Trophoblast cell (in vitro differentiated cells and primary cell): ENCODE measurements around the gene PPP1R9B.

ENCODE experiments used
- DNase-seq, 2 donors: peaks; one replicate each; pipeline ENCODE4 v3.0.0-alpha.2; 2016
- H2AFZ ChIP-seq: 2 replicates; pipeline ENCODE4 v1.6.1; 2013; ENCODE audit warnings: low read length, moderate library complexity, mild to moderate bottlenecking; ENCODE audit not compliant: insufficient read depth, poor library complexity
- H2AK5ac ChIP-seq: 2 replicates; pipeline ENCODE4 v1.6.1; 2013; ENCODE audit warnings: mild to moderate bottlenecking, low read length
- H2BK120ac ChIP-seq: 2 replicates; pipeline ENCODE4 v1.6.1; 2013; ENCODE audit warnings: low read length, mild to moderate bottlenecking, moderate library complexity; ENCODE audit not compliant: insufficient read depth, poor library complexity
- H2BK12ac ChIP-seq: 2 replicates; pipeline ENCODE4 v1.6.1; 2013; ENCODE audit warnings: mild to moderate bottlenecking, low read length, moderate library complexity
- H2BK5ac ChIP-seq: 2 replicates; pipeline ENCODE4 v1.6.1; 2013; ENCODE audit warnings: low read length, low read depth, moderate library complexity, mild to moderate bottlenecking; ENCODE audit not compliant: poor library complexity
- H3K14ac ChIP-seq: 2 replicates; pipeline ENCODE4 v1.6.1; 2013; ENCODE audit warnings: mild to moderate bottlenecking, low read length
- H3K18ac ChIP-seq: 2 replicates; pipeline ENCODE4 v1.6.1; 2013; ENCODE audit warnings: mild to moderate bottlenecking, low read length
- H3K23ac ChIP-seq: 2 replicates; pipeline ENCODE4 v1.6.1; 2013; ENCODE audit warnings: low read length
- H3K27ac ChIP-seq: 2 replicates; pipeline ENCODE4 v1.5.1; 2013; ENCODE audit warnings: low read depth, mild to moderate bottlenecking, inconsistent platforms, low read length, moderate library complexity
- H3K27me3 ChIP-seq: 2 replicates; pipeline ENCODE4 v1.6.1; 2013; ENCODE audit warnings: inconsistent platforms, mild to moderate bottlenecking, low read length, moderate library complexity; ENCODE audit not compliant: insufficient read depth
- H3K36me3 ChIP-seq, 2 experiments: 1 replicate in 1 of 2; 2 replicates in 1 of 2; pipeline ENCODE4 v1.6.1; 2013; ENCODE audit warnings: low read length in 2 of 2, mild to moderate bottlenecking in 2 of 2, moderate library complexity in 1 of 2; ENCODE audit not compliant: insufficient read depth in 2 of 2, control insufficient read depth in 1 of 2
- H3K4ac ChIP-seq: 2 replicates; pipeline ENCODE4 v1.6.1; 2013; ENCODE audit warnings: low read depth, mild to moderate bottlenecking, low read length, moderate library complexity
- H3K4me1 ChIP-seq, 2 experiments: 1 replicate in 1 of 2; 2 replicates in 1 of 2; pipeline ENCODE4 v1.6.1; 2013; ENCODE audit warnings: low read length in 2 of 2, mild to moderate bottlenecking in 2 of 2, moderate library complexity in 1 of 2; ENCODE audit not compliant: insufficient read depth in 2 of 2, control insufficient read depth in 1 of 2
- H3K4me2 ChIP-seq: 2 replicates; pipeline ENCODE4 v1.6.1; 2013; ENCODE audit warnings: inconsistent platforms, mild to moderate bottlenecking, low read length, moderate library complexity
- H3K4me3 ChIP-seq: 2 replicates; pipeline ENCODE4 v1.5.1; 2013; ENCODE audit warnings: mild to moderate bottlenecking, low read depth, low read length, inconsistent platforms
- H3K79me1 ChIP-seq: one replicate; pipeline ENCODE4 v1.6.1; 2013; ENCODE audit warnings: low read length
- H3K79me2 ChIP-seq: 2 replicates; pipeline ENCODE4 v1.6.1; 2013; ENCODE audit warnings: low read length, mild to moderate bottlenecking; ENCODE audit not compliant: control insufficient read depth, insufficient read depth, poor library complexity
- H3K9ac ChIP-seq: 2 replicates; pipeline ENCODE4 v1.6.1; 2013; ENCODE audit warnings: mild to moderate bottlenecking, low read length
- H3K9me3 ChIP-seq: 2 replicates; pipeline ENCODE4 v1.6.1; 2013; ENCODE audit warnings: low read depth, mild to moderate bottlenecking, control low read depth, inconsistent platforms, low read length; ENCODE audit not compliant: insufficient read depth
- H4K12ac ChIP-seq: 2 replicates; pipeline ENCODE4 v1.6.1; 2013; ENCODE audit warnings: low read depth, mild to moderate bottlenecking, low read length, moderate library complexity
- H4K8ac ChIP-seq: 2 replicates; pipeline ENCODE4 v1.6.1; 2013; ENCODE audit warnings: low read depth, mild to moderate bottlenecking, low read length, moderate library complexity
- H4K91ac ChIP-seq: one replicate; pipeline ENCODE4 v1.6.1; 2013; ENCODE audit warnings: low read depth, mild to moderate bottlenecking, low read length, moderate library complexity
- WGBS: extraction: QIAGEN DNeasy Blood & Tissue Kit; methylation state at CpG from one replicate; pipeline ENCODE4 v1.1.7; 2013; ENCODE audit warnings: missing lambda C conversion rate; ENCODE audit not compliant: insufficient read length, insufficient coverage; ENCODE audit errors: extremely low coverage; 5-methylcytosine and 5-hydroxymethylcytosine counted together

Gene PPP1R9B

GRCh38 chr17:50155115-50155819, 4.8 kb upstream of the PPP1R9B start:
- no peak overlapping the region for H2BK5ac ChIP-seq
- H3K9me3 ChIP-seq = no peaks in the 10 kb centered on the region
- H2BK12ac ChIP-seq = no peak overlapping the region
- H3K4me3 ChIP-seq = no peak overlapping the region
- H3K4me2 ChIP-seq = no peak overlapping the region
- no peak overlapping the region for H3K9ac ChIP-seq
- no peak overlapping the region for H4K8ac ChIP-seq
- H2AFZ ChIP-seq = no peak overlapping the region
- no peak overlapping the region for H4K91ac ChIP-seq
- H3K79me1 ChIP-seq = peaks cover 13% of the 10 kb centered on the region
- H3K14ac ChIP-seq = no peak overlapping the region
- H2AK5ac ChIP-seq = peak overlapping the region; percentile 45
- WGBS = no CpG with 5 or more reads among the region's 8 CpGs
- no peak overlapping the region for H3K23ac ChIP-seq
- peaks cover 6% of the 10 kb centered on the region for H3K79me2 ChIP-seq
- no peak overlapping the region for H4K12ac ChIP-seq
- peaks cover 2% of the 10 kb centered on the region for H3K27me3 ChIP-seq
- no peak overlapping the region for H3K18ac ChIP-seq
- no peak overlapping the region for H3K4ac ChIP-seq
- peak overlapping the region; percentile 18 for H2BK120ac ChIP-seq
- H3K27ac ChIP-seq = no peak overlapping the region
- H3K36me3 ChIP-seq = no peaks in the 10 kb centered on the region
- H3K4me1 ChIP-seq = peaks cover 6 to 10% of the 10 kb centered on the region in 2 experiments
- DNase-seq = no peak

- no peak overlapping the region for H3K23ac ChIP-seq
- no peak for DNase-seq
- H3K14ac ChIP-seq = no peak overlapping the region
- no peak overlapping the region for H2BK12ac ChIP-seq
- H3K27ac ChIP-seq = no peak overlapping the region
- no CpG with 5 or more reads among the region's 1 CpG for WGBS
- no peak overlapping the region for H3K4me3 ChIP-seq
- H2BK5ac ChIP-seq = no peak overlapping the region
- H3K36me3 ChIP-seq = no peaks in the 10 kb centered on the region
- peaks cover 18% of the 10 kb centered on the region for H3K79me1 ChIP-seq
- H2AFZ ChIP-seq = no peak overlapping the region
- no peak overlapping the region for H3K9ac ChIP-seq
- no peak overlapping the region for H2AK5ac ChIP-seq
- peaks cover 2% of the 10 kb centered on the region for H3K27me3 ChIP-seq
- H4K12ac ChIP-seq = no peak overlapping the region
- no peaks in the 10 kb centered on the region for H3K9me3 ChIP-seq
- no peak overlapping the region for H3K18ac ChIP-seq
- H3K4me1 ChIP-seq = peaks cover 7 to 10% of the 10 kb centered on the region in 2 experiments
- H4K8ac ChIP-seq = no peak overlapping the region
- no peak overlapping the region for H4K91ac ChIP-seq
- no peak overlapping the region for H3K4me2 ChIP-seq
- H3K79me2 ChIP-seq = peaks cover 12% of the 10 kb centered on the region
- no peak overlapping the region for H3K4ac ChIP-seq
- no peak overlapping the region for H2BK120ac ChIP-seq
These were observed 4.1 kb upstream of the PPP1R9B start for GRCh38 chr17:50154604-50155003.

- H3K14ac ChIP-seq = no peak overlapping the region
- H2AFZ ChIP-seq = no peak overlapping the region
- H3K4me1 ChIP-seq = peaks cover 10 to 14% of the 10 kb centered on the region in 2 experiments
- no peak overlapping the region for H3K4ac ChIP-seq
- no peak overlapping the region for H2BK120ac ChIP-seq
- no peak overlapping the region for H3K27ac ChIP-seq
- H3K27me3 ChIP-seq = peaks cover 2% of the 10 kb centered on the region
- no peak overlapping the region for H3K4me3 ChIP-seq
- no peak overlapping the region for H4K8ac ChIP-seq
- H3K18ac ChIP-seq = no peak overlapping the region
- H2BK5ac ChIP-seq = no peak overlapping the region
- peaks cover 23% of the 10 kb centered on the region for H3K79me1 ChIP-seq
- peak overlapping the region; percentile 13 for H2AK5ac ChIP-seq
- DNase-seq = no peak
- no peak overlapping the region for H4K12ac ChIP-seq
- H3K9me3 ChIP-seq = no peaks in the 10 kb centered on the region
- H3K4me2 ChIP-seq = no peak overlapping the region
- no peak overlapping the region for H4K91ac ChIP-seq
- H3K36me3 ChIP-seq = no peaks in the 10 kb centered on the region
- no peak overlapping the region for H2BK12ac ChIP-seq
- no peak overlapping the region for H3K23ac ChIP-seq
- H3K79me2 ChIP-seq = peaks cover 19% of the 10 kb centered on the region
- H3K9ac ChIP-seq = peak overlapping the region; percentile 36
- no CpG with 5 or more reads among the region's 16 CpGs for WGBS
These were observed 3.4 kb upstream of the PPP1R9B start for GRCh38 chr17:50153650-50154575.

GRCh38 chr17:50152736-50153135, 2.3 kb upstream of the PPP1R9B start:
- DNase-seq = no peak
- Histone ChIP-seq H2BK5ac (no peak overlapping the region), H2BK120ac (no peak overlapping the region), H3K18ac (no peak overlapping the region), H3K4ac (no peak overlapping the region), H3K14ac (no peak overlapping the region), H4K91ac (peak overlapping the region; percentile 36), H3K36me3 (no peaks in the 10 kb centered on the region), H2AK5ac (peak overlapping the region; percentile 23), H3K27ac (no peak overlapping the region), H2AFZ (no peak overlapping the region), H3K4me3 (no peak overlapping the region), H3K4me1 (peaks cover 15 to 24% of the 10 kb centered on the region in 2 experiments), H4K12ac (peak overlapping the region; percentile 14), H2BK12ac (peak overlapping the region; percentile 59), H3K9me3 (no peaks in the 10 kb centered on the region), H4K8ac (peak overlapping the region; percentile 92), H3K9ac (no peak overlapping the region), H3K79me1 (peaks cover 23% of the 10 kb centered on the region), H3K23ac (no peak overlapping the region), H3K4me2 (no peak overlapping the region), H3K27me3 (no peaks in the 10 kb centered on the region), H3K79me2 (peaks cover 19% of the 10 kb centered on the region)
- WGBS = no CpG with 5 or more reads among the region's 7 CpGs
